HepG2 (cell line): ENCODE data around the gene RNF149. TPM values are rescaled to one million over a fixed set of nuclear protein-coding genes. Genes with fewer than 3 reads are reported as not detected.

Experiments used
- ATAC-seq: fragments of 200-7000 bp; cut with Tn5 transposase; 3 replicates; pipeline ENCODE4 v1.9.1; 2020; ENCODE audit warnings: mild to moderate bottlenecking, moderate library complexity
- BruUV-seq: library from RNA; stranded (reverse); fragments of 400-500 nt; replicated peaks from 2 replicates; lab custom pipeline; 2021; lab: Mats Ljungman, UMichigan
- CTCF ChIA-PET: fragments of 300-600 bp; formaldehyde crosslinking; extraction: SDS; loops from one replicate; lab custom pipeline; 2021; ENCODE audit warnings: low total read pairs, inconsistent platforms, low intra/inter-chr PET ratio; lab: Yijun Ruan, JAX
- POLR2A ChIA-PET: fragments of 350-600 bp; sonication (Branson Sonifier 250); formaldehyde crosslinking; loops from one replicate; lab custom pipeline; 2020; ENCODE audit warnings: antibody characterized with exemption, inconsistent platforms; lab: Yijun Ruan, JAX
- DNase-seq: peaks from one replicate; pipeline ENCODE4 v3.0.0-alpha.2; 2015; ENCODE audit warnings: low spot score
- FAIRE-seq: peaks from 3 replicates; lab custom pipeline; 2011; peaks lifted over from hg19 to GRCh38; lab: Jason Lieb, UNC
- H2AFZ ChIP-seq: one replicate; pipeline ENCODE4 v1.6.1; 2011; ENCODE audit warnings: low read length, inconsistent platforms
- H3K27ac ChIP-seq: fragments of 300-600 bp; 3 replicates; pipeline ENCODE4 v1.8.0; 2011; ENCODE audit warnings: mixed run types, mild to moderate bottlenecking, mixed read lengths, low read length, inconsistent platforms; ENCODE audit not compliant: insufficient read depth; ENCODE audit errors: extremely low read length
- H3K27me3 ChIP-seq, 2 experiments: fragments of 200-600 bp in 1 of 2; 2 replicates in 1 of 2; 3 replicates in 1 of 2; pipeline versions ENCODE4 v1.6.0 to v1.8.0; 2011; ENCODE audit warnings: low read length in 2 of 2, mild to moderate bottlenecking in 2 of 2, moderate library complexity in 2 of 2, inconsistent platforms in 1 of 2; ENCODE audit not compliant: insufficient read depth in 2 of 2, control insufficient read depth in 1 of 2
- H3K36me3 ChIP-seq, 2 experiments: fragments of 200-600 bp in 1 of 2; replicated peaks in 1 of 2; 2 replicates in 1 of 2; 3 replicates in 1 of 2; pipeline versions ENCODE4 v1.5.1 to v1.8.0; 2011; ENCODE audit warnings: low read length in 2 of 2, inconsistent platforms in 1 of 2; ENCODE audit not compliant: insufficient read depth in 2 of 2, control insufficient read depth in 1 of 2
- H3K4me1 ChIP-seq: 2 replicates; pipeline ENCODE4 v1.5.1; 2012; ENCODE audit warnings: low read length, inconsistent platforms; ENCODE audit not compliant: insufficient read depth
- H3K4me2 ChIP-seq: 2 replicates; pipeline ENCODE4 v1.6.0; 2011; ENCODE audit warnings: low read depth, low read length, inconsistent platforms
- H3K4me3 ChIP-seq, 3 experiments: fragments of 200-600 bp in 1 of 3; sonication (generic), shearing (Covaris generic) in 1 of 3; replicated peaks in 1 of 3; 2 replicates each; pipeline ENCODE4 v1.5.1; 2011 to 2016; ENCODE audit warnings: low read length in 3 of 3, inconsistent platforms in 2 of 3, low read depth in 2 of 3, mild to moderate bottlenecking in 2 of 3, control low read depth in 1 of 3, mixed read lengths in 1 of 3; ENCODE audit not compliant: insufficient read depth in 1 of 3
- H3K79me2 ChIP-seq: one replicate; pipeline ENCODE4 v1.6.1; 2011; ENCODE audit warnings: low read length, inconsistent platforms; ENCODE audit not compliant: insufficient read depth
- H3K9ac ChIP-seq: 2 replicates; pipeline ENCODE4 v1.6.0; 2011; ENCODE audit warnings: mild to moderate bottlenecking, low read depth, low read length, inconsistent platforms; ENCODE audit not compliant: insufficient read depth
- H3K9me3 ChIP-seq: 2 replicates; pipeline ENCODE4 v1.5.1; 2012; ENCODE audit warnings: mild to moderate bottlenecking, low read length
- H4K20me1 ChIP-seq: 2 replicates; pipeline ENCODE4 v1.6.0; 2011; ENCODE audit warnings: inconsistent platforms, mild to moderate bottlenecking, low read length, moderate library complexity; ENCODE audit not compliant: insufficient read depth
- BATF2 ChIP-seq: sonication (generic); formaldehyde crosslinking; IDR thresholded peaks from 2 replicates; pipeline ENCODE4 v1.8.0; 2022; ENCODE audit warnings: mild to moderate bottlenecking, missing genetic modification reagents, moderate library complexity
- CBFB ChIP-seq: sonication (generic); formaldehyde crosslinking; IDR thresholded peaks from 2 replicates; pipeline ENCODE4 v1.4.0; 2020; ENCODE audit warnings: missing genetic modification reagents
- ETS1 ChIP-seq: sonication (generic); formaldehyde crosslinking; IDR thresholded peaks from 2 replicates; pipeline ENCODE4 v1.4.0; 2020; ENCODE audit warnings: missing genetic modification reagents
- HNF1B ChIP-seq: sonication (generic); formaldehyde crosslinking; IDR thresholded peaks from 2 replicates; pipeline ENCODE4 v1.5.1; 2020; ENCODE audit warnings: mild to moderate bottlenecking, moderate library complexity, missing genetic modification reagents
- HOXA7 ChIP-seq: sonication (generic); formaldehyde crosslinking; IDR thresholded peaks from 2 replicates; pipeline ENCODE4 v1.8.1; 2022; ENCODE audit warnings: mild to moderate bottlenecking, missing genetic modification reagents, moderate library complexity
- HOXD1 ChIP-seq: sonication (generic); formaldehyde crosslinking; IDR thresholded peaks from 2 replicates; pipeline ENCODE4 v1.5.0; 2020; ENCODE audit warnings: missing genetic modification reagents
- KLF15 ChIP-seq: sonication (generic); formaldehyde crosslinking; IDR thresholded peaks from 2 replicates; pipeline ENCODE4 v1.8.1; 2023; ENCODE audit warnings: borderline replicate concordance, mild to moderate bottlenecking, inconsistent platforms, missing genetic modification reagents, mixed read lengths
- NCOA5 ChIP-seq: sonication (generic); formaldehyde crosslinking; IDR thresholded peaks from 2 replicates; pipeline ENCODE4 v1.4.0; 2020; ENCODE audit warnings: missing genetic modification reagents
- NFIC ChIP-seq: IDR thresholded peaks from 2 replicates; pipeline ENCODE4 v1.6.1; 2012; ENCODE audit warnings: mild to moderate bottlenecking, low read length, inconsistent platforms
- RCOR2 ChIP-seq: IDR thresholded peaks from 2 replicates; pipeline ENCODE4 v1.6.1; 2016; ENCODE audit warnings: missing biosample characterization, missing genetic modification reagents
- TGIF2 ChIP-seq: IDR thresholded peaks from 2 replicates; pipeline ENCODE4 v1.6.1; 2016; ENCODE audit warnings: control low read depth, missing compliant biosample characterization
- THAP9 ChIP-seq: sonication (generic); formaldehyde crosslinking; IDR thresholded peaks from 2 replicates; pipeline ENCODE4; 2020; ENCODE audit warnings: missing genetic modification reagents, mild to moderate bottlenecking, borderline replicate concordance
- XRCC5 ChIP-seq: fragments of 200-400 bp; formaldehyde crosslinking; optimal IDR thresholded peaks from 2 replicates; pipeline ENCODE3; 2017; ENCODE audit warnings: mild to moderate bottlenecking, low read length
- ZBTB1 ChIP-seq: sonication (generic); formaldehyde crosslinking; IDR thresholded peaks from 2 replicates; pipeline ENCODE4 v1.4.0; 2020; ENCODE audit warnings: missing genetic modification reagents, borderline replicate concordance
- ZNF883 ChIP-seq: sonication (generic); formaldehyde crosslinking; IDR thresholded peaks from 2 replicates; pipeline ENCODE4 v1.5.1; 2020; ENCODE audit warnings: mild to moderate bottlenecking, missing genetic modification reagents; ENCODE audit errors: not compliant biosample characterization
- ZNF891 ChIP-seq: sonication (generic); formaldehyde crosslinking; IDR thresholded peaks from 2 replicates; pipeline ENCODE4 v1.5.0; 2020; ENCODE audit warnings: mild to moderate bottlenecking, missing genetic modification reagents
- WGBS: methylation state at CpG from one replicate; pipeline ENCODE4 v1.1.6; 2017; ENCODE audit warnings: low lambda C conversion rate; 5-methylcytosine and 5-hydroxymethylcytosine counted together
- in situ Hi-C: cut with HindIII; loops from 2 replicates; pipeline ENCODE4 v1.10.0; 2017; ENCODE audit warnings: low pct_unique_long_range_greater_than_20kb; ENCODE audit not compliant: extremely low pct_ligation_motif_present
- intact Hi-C: fragments of 100-400 bp; cut with micrococcal nuclease; formaldehyde crosslinking; loops from one replicate; pipeline ENCODE4 v1.10.0; 2022; ENCODE audit not compliant: unreplicated experiment
- polyA plus RNA-seq, 8 experiments: library from polyadenylated mRNA; depleted of rRNA in 3 of 8; stranded (reverse) in 7 of 8; unstranded in 1 of 8; fragments of >200 nt; fragmentation: Illumina TruSeq in 4 of 8; extraction: Trizol in 4 of 8; gene quantifications; 2 replicates each; pipeline versions ENCODE4 v1.2.1 to v1.2.3, GENCODE V29; 2011 to 2016; ENCODE audit warnings: low read depth in 4 of 8, missing spikeins in 1 of 8, mixed read lengths in 1 of 8; ENCODE audit not compliant: insufficient read depth in 1 of 8
- total RNA-seq, 5 experiments: library from RNA; depleted of rRNA; stranded (reverse); fragments of >200 nt; fragmentation: Illumina TruSeq; extraction: Trizol; gene quantifications; 2 replicates each; pipeline ENCODE4 v1.2.3, GENCODE V29; 2016; ENCODE audit warnings: low read depth in 1 of 5

RNF149 gene
- total and polyA plus RNA-seq, 2 of the 13 experiments (the other 11 are each of a cell fraction or from before 2014, with no cell fraction given) = 87.6 to 109 TPM

GRCh38 chr2:101294861-101295260 lies 13.6 kb downstream of the RNF149 start:
- TF ChIP-seq ZNF891 (CRISPR knock-in tag) = no peak
- no peak for TF ChIP-seq THAP9 (CRISPR knock-in tag)
- TF ChIP-seq TGIF2 (CRISPR knock-in tag) = no peak
- TF ChIP-seq HOXD1 = no peak
- no peak for TF ChIP-seq ZBTB1 (CRISPR knock-in tag)
- TF ChIP-seq CBFB (CRISPR knock-in tag) = no peak
- no peak for TF ChIP-seq RCOR2
- TF ChIP-seq BATF2 (CRISPR knock-in tag) = no peak
- TF ChIP-seq NCOA5 = no peak
- no peak for TF ChIP-seq KLF15 (CRISPR knock-in tag)
- TF ChIP-seq HNF1B (CRISPR knock-in tag) = no peak
- no peak for TF ChIP-seq ZNF883 (CRISPR knock-in tag)
- no peak for TF ChIP-seq XRCC5
- TF ChIP-seq ETS1 = no peak
- no peak for TF ChIP-seq HOXA7 (CRISPR knock-in tag)
- no peak for TF ChIP-seq NFIC
- TF ChIP-seq, all 625 proteins: peak for 0
- Histone ChIP-seq H3K9me3 (no peaks in the 10 kb centered on the region), H3K27me3 (no peaks in the 10 kb centered on the region), H2AFZ (no peak overlapping the region), H3K27ac (no peak overlapping the region), H3K79me2 (peaks cover 78% of the 10 kb centered on the region), H3K9ac (no peak overlapping the region), H3K36me3 (peaks cover 18 to 70% of the 10 kb centered on the region in 2 experiments), H3K4me3 (no peak overlapping the region), H3K4me2 (no peak overlapping the region), H3K4me1 (peaks cover 42% of the 10 kb centered on the region), H4K20me1 (peaks cover 49% of the 10 kb centered on the region)
- WGBS = 95% methylated on average over 6 of the region's 6 CpGs
- ATAC-seq (no peak), FAIRE-seq (no peak), DNase-seq (no peak)
- ChIA-PET POLR2A (interaction anchor here (1.0 kb wide), 1 partner anchor 12 kb away, joined by 3 read pairs; no protein-coding TSS in a partner anchor), CTCF (no interaction called here)
- intact Hi-C loops (no loop called here), in situ Hi-C loops (no loop called here)
- BruUV-seq = no TSS peak
